HG03025 (cell line): ENCODE data around the gene TBCA.
"Not testable (repeated sequence)": the region's sequence is repeated elsewhere in the genome, so short reads cannot be mapped to it uniquely, and the experiment has no call there.

Source experiments
- ATAC-seq: cut with Tn5 transposase; IDR thresholded peaks from one replicate; pipeline ENCODE4 v1.9.1; 2021; ENCODE audit warnings: mild to moderate bottlenecking, moderate library complexity; ENCODE audit not compliant: unreplicated experiment, low FRiP score

The TBCA gene

DNA sequence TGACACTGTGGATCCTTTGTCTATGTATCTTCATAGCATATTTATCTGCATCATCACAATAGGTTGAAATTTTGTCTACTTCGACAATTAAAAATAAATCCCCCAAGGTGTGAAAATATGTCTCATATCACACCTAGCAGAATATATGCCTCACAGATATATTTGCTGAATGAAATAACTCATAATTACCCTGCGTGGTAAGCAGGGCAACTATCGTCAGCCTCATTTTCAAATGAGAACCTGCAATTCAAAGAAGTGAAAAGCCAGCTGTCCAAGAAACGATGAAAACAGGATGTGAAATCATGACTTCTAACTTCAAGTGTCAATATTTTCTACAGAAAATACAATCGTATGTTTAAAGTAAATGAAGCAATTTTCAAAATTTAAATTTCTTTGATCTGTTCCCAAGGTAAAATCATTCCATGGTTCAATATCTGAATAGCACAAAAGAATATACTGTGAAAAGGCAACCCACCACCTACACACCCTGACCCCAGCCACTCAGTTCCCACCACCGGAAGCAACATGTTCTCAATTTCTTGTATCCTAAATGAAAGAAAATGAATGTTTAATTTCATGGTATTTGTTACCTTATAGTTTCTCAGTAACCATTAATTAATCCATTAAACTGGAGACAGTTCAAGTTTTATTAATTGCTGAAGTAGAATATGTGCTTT is 57.1 kb downstream of the TBCA start:
- peak; percentile 85 for ATAC-seq

DNA sequence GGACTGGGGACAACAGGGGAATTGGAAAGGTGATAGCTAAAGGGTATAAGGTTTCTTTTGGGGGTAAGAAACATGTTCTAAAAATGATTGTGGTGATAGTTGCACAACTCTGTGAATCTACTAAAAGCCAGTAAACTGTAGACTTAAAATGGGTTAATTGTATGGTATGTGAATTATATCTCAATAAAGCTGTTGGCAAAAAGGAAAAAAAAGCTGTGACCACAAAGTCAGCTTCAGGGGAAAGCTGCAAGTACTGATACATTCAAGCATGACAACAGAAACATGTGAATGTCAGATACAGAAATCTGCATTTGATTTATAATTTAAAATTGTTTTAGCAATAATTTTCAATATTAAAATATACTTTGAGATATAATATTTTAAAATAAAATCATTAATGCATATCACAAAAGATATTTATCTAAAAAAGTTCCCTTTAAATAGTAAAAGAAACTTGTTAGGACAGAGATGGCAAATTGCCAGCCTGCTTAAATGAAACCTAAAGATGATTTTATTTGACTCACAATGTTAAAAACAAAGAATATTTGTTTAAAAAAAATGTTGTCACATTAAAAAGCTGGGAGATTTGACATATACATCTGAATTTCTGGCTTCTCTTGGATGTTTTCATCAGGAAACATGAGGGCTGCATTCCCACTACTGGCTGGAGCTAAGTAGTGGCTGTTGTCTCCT is 66.0 kb downstream of the TBCA start:
- no peak for ATAC-seq

- no peak for ATAC-seq
Measured at GRCh38 chr5:77709340-77709739, 66.8 kb downstream of the TBCA start.

GRCh38 chr5:77707791-77708190 is 68.3 kb downstream of the TBCA start:
- no peak for ATAC-seq

GRCh38 chr5:77699569-77699968 is 76.6 kb downstream of the TBCA start:
- ATAC-seq: not testable (repeated sequence)

DNA sequence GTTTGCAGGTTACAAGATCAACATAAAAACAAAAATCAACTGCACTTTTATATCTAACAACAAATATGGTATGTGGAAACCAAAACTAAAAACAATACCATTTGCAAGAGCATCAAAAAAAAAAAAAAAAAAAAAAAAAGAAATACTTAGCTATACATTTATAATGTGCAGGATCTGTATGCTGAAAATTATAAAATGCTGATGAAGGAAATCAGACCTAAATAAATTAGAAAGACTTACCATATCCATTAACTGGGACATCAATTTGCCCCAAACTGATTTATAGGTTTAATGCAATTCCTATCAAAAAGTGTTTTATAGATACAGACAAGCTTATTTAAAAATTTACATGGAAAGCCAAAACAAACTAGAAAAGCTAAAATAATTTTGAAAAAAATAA is 77.2 kb downstream of the TBCA start:
- ATAC-seq: no peak

DNA sequence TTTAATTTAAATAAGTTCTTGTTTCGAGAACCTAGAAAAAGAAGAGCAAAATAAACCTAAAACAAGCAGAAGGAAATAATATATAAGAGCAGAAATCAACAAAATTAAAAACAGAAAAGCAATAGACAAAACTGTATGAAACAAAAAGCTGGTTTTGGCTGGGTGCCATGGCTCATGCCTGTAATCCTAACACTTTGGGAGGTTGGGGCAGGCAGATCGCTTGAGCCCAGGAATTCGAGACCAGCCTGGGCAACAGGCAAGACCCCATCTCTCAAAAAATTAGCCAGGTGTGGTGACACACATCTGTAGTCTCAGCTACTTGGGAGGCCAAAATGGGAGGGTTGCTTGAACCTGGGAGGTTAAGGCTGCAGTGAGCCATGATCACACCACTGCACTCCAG is 78.4 kb downstream of the TBCA start:
- no peak for ATAC-seq

DNA sequence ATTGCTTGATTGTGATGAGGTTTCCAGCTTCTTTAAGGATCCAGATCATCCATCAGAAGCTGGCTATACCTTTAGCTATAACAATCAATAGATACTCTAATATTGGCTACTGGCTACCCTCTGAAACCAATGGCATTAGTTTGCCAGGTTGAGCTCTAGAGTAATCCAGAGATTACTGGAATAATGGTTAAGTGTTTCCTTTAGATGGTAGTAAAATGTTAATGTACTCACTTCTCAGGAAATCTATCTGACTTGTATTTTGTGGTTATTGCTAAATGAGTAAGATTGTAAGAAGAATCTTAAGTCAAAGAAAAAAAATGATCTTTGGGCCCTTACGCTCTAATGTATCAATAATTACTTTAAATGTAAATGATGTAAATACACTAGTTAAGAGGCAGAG is 80.0 kb downstream of the TBCA start:
- no peak for ATAC-seq

- no peak for ATAC-seq
Measured at GRCh38 chr5:77693913-77694312, 82.2 kb downstream of the TBCA start.

DNA sequence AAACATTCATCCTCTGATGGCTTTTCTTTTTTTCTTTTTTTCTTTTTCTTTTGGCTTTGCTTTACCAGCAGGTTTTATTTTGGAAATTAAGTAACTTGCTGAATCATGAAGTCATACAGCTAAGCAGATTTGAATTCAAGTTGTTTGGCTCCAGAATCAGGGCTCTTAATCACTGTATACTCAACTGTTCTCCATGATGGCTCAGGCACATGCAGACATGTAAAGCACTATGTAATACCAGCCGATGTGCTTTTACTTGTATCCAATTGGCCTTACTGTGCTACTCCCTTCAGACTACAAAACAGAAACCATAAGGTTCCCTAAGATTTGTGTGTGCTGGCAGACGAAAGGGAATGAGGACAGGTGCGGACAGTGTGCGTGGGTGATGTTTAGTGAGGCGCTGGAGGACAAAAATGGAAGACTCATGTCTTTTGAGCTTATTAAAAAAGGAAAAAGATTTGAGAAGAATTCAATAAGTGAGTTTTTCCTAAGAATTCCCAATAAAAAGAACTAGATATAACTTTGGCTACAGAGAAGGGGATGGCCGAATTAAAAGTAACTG is 92.9 kb downstream of the TBCA start:
- ATAC-seq: no peak

DNA sequence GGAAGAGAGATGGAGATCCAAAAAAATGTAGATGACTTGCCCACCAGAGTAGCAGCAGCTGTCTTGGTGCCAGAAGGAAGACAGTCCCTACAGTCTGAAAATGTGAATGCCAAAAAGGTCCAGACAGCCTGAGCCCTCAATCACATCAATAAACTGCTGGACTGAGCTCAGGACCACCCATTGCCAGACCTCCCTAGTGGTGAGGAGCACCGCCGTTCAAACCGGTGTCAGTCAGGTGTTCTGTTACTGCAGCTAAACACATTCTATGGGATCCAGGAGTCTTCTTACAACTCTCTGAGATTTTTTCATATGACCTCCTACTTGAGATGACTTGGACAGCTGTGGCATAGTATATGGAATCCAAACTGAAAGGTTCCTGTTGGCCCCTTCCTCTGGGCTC is 105.6 kb downstream of the TBCA start:
- ATAC-seq: no peak

GRCh38 chr5:77669677-77670076 is 106.5 kb downstream of the TBCA start:
- no peak for ATAC-seq

DNA sequence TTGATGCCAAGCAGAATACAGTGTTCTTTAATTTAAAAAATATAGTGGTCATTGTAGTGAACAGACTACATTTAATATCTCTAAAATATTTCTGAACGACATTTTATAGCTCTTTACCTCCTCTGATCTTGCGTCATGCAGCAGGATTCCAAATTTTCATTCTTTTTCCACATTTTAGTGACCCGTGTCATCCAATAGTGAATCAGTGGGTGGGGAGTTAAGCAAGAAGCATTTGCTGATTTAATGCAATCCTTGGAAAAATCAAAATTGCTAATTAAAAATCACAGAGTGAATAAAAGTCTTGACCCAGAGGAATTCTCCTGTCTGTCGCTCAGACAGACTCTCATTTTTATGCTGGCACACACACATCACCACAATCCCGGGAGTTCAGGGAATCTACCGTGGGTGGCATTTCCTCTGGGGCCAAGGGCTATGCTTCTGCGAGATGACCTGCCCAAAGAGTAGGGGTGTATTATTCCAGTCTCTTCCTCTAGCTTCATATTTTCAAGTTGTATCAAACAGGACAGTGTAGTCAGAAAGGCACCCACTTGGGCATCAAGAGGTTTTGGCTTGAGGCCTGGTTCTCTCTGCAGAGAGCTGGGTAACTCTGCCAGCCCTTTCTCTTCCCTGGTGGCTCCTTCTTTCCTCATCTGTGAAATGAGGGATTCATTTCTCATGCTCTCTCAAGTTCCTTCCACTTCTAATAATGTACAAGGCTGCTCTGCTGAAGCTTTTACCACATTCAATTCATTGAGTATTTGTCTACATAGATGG is 112.9 kb downstream of the TBCA start:
- no peak for ATAC-seq

GRCh38 chr5:77662635-77663034 is 113.5 kb downstream of the TBCA start:
- ATAC-seq: no peak

DNA sequence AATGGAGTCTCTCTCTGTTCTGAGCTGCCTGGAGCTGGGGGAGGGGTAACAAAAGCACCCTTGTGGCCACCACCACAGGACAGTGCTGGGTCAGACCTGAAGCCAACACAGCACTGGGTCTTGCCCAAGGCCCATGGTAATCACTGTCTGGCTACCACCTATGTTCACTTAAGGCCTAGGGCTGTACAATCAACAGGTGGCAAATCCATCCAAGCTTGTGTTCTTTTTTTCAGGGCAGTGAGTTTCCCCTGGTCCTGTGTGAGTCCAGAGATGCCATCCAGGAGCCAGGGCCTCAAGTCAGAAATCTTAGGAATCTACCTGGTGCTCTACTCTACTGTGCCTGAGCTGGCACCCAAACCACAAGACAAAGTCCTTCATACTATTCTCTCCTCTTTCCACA is 117.5 kb downstream of the TBCA start:
- ATAC-seq: no peak

DNA sequence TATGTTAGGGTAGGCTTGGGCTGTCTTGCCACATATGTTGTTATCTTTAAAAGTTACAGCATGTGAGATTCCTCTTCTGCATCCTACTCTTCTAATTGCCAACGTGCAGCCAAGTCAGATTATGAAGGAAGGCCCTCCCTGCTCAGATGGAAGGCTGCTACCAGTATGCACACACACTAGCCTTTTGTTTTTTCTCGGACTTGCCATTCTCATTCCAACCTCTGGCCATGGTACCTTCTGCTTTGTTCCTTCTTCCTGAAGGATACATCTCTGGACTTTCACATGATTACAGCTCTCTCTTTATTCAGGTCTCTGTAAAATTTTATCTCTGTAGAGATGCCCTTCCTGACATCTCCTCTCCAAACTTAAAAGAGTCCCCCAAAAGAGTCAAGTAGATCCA is 124.8 kb downstream of the TBCA start:
- no peak for ATAC-seq

DNA sequence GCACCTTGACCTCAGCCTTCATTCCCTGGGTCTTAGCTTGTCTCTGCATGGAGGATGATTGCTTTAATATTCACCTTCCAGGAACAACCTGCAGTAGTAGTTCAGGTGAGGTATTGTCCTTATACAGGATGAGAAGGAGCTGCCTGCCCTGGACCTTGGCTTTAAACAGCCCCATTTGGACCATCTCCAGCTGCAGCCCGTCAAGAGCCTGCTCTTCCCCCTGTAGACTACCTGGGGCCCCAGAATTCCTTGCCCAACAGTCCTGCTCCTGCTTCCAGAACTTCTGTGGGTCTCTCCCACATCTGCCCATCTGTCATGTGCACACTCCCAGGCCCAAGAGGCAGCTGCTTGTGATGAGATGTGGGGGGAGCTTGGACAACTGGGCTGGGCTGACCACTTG is 125.5 kb downstream of the TBCA start:
- no peak for ATAC-seq

DNA sequence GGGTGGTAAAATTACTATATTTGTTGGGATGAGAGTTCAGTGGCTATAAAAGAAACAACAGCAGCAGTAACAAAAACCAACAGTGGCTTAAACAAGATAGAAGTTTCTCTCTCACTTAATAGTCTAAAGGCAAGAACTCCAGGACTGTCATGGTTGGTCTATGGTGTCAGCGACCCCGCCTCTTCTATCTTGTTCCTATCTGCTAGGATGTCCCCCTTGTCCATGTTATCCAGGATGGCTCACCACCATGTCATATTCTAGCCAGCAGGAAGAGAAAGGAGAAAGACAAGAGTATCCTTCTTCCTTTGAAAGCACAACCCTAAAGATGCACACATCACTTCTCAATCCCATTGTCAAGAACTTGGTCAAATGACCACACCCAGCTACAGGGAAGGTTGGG is 126.4 kb downstream of the TBCA start:
- ATAC-seq: no peak

DNA sequence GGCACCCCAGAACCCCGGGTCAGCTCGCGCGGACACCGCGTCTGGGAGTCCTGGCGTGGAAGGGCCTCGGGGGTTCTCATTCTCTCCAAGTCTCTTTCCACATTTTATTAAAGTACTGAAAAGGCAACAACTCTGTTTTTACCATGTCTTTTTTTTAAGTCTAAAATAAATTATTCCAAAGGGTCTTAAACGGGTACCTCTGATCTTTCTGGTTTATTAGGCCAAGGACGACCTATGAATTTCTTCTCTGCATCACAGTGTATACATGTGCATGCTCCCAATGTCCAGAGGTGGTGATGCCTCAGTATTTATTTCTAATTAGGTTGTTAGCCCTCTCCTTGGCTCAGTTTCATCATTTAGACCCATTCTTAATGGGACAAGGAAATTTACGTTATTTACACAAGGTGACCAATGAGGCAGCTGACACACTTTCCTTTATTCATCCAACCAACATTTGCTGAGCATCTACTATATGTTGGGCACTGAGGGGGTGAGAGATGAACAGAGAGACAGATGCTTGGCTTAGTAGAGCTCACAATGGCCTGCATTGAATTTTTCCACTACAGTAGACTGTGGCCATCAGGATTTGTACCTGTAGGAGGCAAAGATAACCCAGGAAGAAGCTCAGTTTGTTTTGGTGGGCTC is 130.0 kb downstream of the TBCA start:
- ATAC-seq: no peak

DNA sequence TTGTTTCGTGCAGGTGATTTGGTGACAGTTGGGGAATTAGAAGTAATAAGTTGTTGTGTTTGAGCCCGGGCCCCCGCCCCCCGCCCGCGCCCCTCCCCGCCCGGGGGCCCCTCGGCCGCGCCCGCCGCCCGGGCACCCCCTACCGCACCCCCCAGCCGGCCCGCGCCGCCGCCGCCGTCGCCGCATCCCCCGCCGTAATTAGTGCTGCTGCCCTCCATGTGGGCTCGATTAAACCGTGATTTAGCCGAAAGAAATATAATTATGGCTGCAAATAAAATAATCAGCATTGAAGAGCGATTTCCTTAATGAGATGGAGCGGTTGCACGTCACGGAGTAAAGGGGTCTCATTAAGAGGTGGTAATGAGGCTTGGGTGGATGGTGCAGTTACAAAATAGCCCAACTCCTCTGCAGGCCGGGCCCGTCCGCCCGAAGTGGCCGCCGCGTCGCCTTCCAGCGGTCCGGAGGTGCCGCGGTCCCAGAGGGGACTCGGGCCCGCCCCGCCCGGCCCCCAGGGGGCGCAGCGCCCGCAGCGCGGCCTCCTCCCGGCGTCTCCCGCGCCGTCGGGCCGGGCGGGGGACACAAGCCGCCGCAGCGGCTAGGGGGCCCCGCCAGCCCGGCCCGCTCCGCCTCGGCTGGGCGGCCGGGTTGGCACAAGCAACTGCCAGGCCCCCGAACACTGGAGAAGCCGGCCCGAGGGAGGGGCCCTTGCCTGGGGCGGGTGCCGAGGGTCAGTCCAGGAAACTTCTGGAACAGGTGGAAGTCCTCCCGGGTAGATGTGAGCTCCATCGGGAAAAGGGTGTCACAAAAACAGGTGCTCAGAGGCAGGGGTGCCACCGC is 130.8 kb downstream of the TBCA start:
- no peak for ATAC-seq
